GM19043 (cell line): ENCODE data around the gene COX7B.
"Not testable (repeated sequence)": the region's sequence is repeated elsewhere in the genome, so short reads cannot be mapped to it uniquely, and the experiment has no call there.

Source experiments
- ATAC-seq: cut with Tn5 transposase; IDR thresholded peaks from one replicate; pipeline ENCODE4 v1.9.1; 2021; ENCODE audit warnings: low read depth; ENCODE audit not compliant: unreplicated experiment

The COX7B gene, protein sequence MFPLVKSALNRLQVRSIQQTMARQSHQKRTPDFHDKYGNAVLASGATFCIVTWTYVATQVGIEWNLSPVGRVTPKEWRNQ

DNA sequence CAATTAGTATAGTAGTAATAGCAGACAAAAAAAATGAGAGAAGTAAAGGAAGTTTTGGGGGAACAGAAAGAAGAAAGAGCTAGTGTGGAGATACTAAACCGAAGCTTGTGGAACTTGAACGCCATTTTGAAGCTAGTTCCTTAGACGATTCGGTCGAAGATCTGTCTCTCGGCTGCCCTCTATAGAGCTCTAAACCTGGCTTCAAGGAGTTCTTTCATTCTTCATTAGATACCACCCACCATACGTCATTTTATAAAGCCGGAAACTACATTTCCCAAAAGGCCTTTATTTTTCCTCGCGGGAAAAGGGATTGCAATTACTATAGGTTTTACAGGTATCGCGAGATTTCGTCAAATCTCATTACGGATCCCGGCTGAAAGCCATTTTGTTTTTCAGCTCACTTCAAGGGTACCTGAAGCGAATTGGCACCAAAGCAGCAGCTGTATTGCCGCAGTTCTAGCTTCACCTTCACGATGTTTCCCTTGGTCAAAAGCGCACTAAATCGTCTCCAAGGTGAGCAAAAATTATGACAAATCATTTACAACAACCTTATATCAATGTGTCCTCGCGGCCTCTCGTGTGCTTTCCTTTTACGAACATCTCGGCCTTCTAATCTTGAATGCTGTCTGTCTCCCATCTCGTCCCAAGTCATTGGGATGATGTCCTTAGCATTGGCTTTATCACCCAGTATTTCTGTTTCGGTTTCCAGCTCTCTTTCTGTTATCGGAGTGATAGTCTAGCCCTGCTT lies at the start of gene COX7B:
COX7B (plus strand) TSS at position 388 of the 748 bp plus-strand sequence; CDS start at position 474, 86 bp downstream.
- ATAC-seq = peak; percentile 73

- ATAC-seq = no peak
Observed at GRCh38 chrX:77875372-77875771, 23.9 kb upstream of the COX7B start.

DNA sequence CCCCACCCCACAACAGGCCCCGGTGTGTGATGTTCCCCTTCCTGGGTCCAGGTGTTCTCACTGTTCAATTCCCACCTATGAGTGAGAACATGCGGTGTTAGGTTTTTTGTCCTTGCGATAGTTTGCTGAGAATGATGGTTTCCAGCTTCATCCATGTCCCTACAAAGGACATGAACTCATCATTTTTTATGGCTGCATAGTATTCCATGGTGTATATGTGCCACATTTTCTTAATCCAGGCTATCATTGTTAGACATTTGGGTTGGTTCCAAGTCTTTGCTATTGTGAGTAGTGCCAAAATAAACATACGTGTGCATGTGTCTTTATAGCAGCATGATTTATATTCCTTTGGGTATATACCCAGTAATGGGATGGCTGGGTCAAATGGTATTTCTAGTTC lies 17.9 kb upstream of the COX7B start:
- not testable (repeated sequence) for ATAC-seq

DNA sequence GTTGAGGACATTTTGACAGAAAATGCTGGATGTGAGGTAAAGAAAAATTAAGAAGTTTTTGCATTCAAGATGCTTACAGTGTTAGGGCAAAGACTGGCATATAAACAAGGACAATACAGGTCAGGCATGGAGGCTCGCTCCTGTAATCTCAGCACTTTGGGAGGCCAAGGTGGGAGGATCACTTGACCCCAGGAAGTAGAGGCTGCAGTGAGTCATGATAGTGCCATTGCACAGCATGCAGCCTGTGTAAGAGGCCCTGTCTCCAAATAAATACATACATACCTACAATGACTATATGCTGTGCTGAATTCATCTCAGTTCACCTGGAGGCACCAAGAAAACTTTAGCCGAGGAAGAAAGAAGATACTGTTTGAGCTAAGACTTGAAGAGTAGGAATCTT lies 6.4 kb upstream of the COX7B start:
- no peak for ATAC-seq

DNA sequence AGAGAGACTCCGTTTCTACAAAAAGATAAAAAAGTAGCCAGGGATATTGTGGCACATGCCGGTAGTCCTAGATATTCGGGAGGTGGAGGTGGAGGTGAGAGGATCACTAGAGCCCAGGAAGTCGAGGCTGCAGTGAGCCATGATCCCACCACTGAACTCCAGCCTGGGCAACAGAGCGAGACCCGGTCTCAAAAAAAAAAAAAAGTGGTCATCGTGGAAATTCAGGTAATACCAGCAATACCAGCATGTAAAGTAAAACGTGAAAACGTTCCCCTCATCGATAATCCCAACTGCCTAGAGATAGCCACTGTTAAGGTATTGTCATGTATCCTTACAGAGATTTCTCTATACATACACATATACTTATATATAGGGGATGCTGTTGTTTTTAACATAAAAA lies 5.6 kb upstream of the COX7B start:
- ATAC-seq = no peak

GRCh38 chrX:77894921-77895886 lies 4.1 kb upstream of the COX7B start, which contains the start of gene MAGT1:
Gene MAGT1 (minus strand): TSS chrX:77895435. CDS start chrX:77895410, 25 bp downstream.
- peak; percentile 86 for ATAC-seq

- ATAC-seq = no peak
Observed at GRCh38 chrX:77900688-77901087, 1.4 kb downstream of the COX7B start.

DNA sequence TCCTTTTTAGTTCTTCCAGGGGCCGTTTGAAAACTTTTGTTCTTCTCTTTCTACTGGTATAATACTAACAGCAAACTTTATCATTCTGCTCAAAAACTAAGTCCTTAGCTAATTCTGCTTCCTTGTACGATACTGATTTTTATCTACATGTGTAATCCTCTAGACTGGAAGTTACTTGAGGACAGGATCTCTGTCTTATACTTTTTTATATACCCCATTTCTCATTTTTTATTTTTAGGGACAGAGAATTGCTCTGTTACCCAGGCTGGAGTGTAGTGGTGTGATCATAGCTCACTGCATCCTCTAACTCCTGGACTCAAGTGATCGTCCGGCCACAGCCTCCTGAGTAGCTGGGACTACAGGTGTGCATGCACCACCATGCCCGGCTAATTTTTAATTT lies 2.2 kb downstream of the COX7B start:
- ATAC-seq = no peak

DNA sequence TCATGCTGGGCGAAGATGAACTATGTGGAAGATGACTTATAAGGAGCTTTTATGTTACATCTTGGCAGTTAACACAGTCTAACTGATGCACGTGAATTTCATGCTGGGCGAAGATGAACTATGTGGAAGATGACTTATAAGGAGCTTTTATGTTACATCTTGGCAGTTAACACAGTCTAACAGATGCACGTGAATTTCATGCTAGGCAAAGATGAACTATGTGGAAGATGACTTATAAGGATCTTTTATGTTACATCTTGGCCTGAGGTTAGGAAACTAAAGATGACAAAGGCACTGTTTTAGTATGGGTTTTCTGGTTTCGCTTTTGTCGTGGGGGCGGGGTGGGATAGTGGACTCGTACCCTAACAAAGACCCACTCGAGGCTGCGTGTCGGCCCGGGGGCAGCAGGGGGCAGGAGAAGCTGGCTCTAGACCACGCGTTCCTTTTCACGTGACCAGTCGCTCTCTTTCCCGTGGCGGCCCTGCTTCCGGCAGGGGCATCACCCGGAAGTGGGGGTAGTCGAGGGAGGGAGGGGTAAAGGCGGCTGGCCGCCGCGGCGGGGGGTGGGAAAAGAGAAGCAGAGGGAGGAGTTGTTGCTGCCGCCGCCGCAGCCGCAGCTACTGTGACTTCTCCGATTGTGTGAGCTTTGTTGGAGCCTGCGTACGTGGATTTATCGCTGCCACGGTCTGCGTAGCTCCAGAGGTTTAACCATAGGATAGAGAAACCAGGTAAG lies 11.0 kb downstream of the COX7B start, which contains the start of gene ATP7A:
ATP7A (plus strand) TSS at position 586 of the 733 bp plus-strand sequence. CDS start 60,949 bp downstream, outside the sequence.
- ATAC-seq = peak; percentile 90

GRCh38 chrX:77917294-77917933 lies 18.1 kb downstream of the COX7B start:
- no peak for ATAC-seq

DNA sequence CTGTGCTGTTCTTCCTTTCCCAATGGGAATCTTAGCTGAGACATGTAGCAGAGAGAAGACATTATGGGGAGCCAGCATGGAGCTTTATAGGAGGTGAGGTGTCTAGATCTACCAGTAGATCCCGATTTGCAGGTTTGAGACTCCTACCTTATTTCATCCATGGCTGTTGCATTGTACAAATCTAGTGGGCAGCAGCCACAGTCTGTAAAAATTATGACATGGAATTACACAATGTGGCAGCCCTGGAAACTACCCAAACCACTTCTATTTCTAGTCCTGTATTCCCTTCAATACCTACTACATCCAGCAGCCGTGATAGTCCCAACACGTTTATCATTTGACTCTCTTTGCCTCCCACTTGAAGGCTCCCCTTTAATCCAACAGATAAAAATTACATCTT lies 19.3 kb downstream of the COX7B start:
- ATAC-seq = no peak

GRCh38 chrX:77919370-77919769 lies 20.1 kb downstream of the COX7B start:
- not testable (repeated sequence) for ATAC-seq

DNA sequence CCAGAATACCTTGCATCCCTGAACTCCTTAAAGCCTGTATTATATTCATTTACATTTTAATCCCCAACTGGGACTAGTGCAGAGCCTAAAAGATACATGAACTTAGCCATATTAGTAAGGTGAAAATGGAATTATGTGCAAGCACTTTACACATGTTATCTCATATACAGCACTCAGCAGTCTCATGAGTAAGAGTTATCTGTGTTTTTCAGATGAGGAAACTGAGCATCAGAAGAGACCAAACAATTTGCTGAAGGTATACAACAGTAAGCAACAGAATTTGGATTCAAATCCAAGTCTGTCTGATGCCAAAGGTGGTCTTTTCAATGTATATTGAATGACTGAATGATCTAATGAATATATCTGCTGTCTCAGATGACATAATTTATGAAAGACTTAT lies 23.5 kb downstream of the COX7B start:
- ATAC-seq = no peak

- ATAC-seq = no peak
Observed at GRCh38 chrX:77924320-77924859, 25.1 kb downstream of the COX7B start.

DNA sequence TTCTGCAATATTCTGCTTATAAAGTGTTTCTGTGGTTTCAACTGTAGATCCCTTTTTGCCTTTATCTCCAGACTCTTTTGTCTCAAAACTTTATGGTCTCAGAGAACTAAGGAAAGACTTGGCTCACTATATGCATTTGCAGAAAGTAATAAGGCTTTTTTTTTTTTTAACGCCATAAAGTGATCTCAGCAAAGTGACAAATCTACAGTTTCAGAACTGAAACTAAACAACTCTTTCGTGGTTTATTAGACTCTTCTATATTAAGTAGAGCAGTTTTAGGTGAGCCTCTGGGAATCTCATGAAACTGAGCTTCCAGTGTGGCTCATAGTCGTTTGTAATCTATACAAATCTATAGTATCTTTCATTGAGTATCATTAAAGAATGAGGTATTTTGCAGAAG lies 26.5 kb downstream of the COX7B start:
- no peak for ATAC-seq

- ATAC-seq = no peak
Observed at GRCh38 chrX:77930581-77930980, 31.3 kb downstream of the COX7B start.

DNA sequence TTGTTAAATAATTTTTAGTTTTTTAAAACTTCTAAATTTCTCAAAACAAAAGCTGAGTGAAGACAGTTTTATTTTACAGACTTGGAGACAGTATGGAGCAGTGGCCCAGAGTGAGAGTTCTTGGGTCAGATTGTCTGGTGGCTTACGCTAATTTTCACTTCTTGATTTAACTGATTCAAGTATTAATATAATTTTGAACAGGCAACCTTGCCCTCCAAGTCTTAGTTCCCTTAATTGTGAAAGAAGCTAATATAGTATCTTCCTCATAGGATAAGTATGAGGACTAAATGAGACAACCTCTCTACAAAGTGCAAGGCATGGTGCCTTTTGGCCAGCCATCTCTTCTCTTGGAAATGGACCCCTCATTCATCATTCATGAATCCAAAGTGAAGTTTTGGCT lies 36.6 kb downstream of the COX7B start:
- no peak for ATAC-seq

- no peak for ATAC-seq
Observed at GRCh38 chrX:77936299-77936698, 37.0 kb downstream of the COX7B start.

- ATAC-seq = no peak
Observed at GRCh38 chrX:77937291-77937690, 38.0 kb downstream of the COX7B start.
